GM06990 (cell line): ENCODE results near the gene RAB9B.

Experiments used
- DNase-seq: peaks from one replicate; pipeline ENCODE4 v3.0.0-alpha.2; 2011; ENCODE audit not compliant: insufficient read length; ENCODE audit errors: extremely low read depth
- H3K27me3 ChIP-seq: replicated peaks from 2 replicates; pipeline ENCODE4 v1.6.0; 2011; ENCODE audit warnings: low read length; ENCODE audit not compliant: control insufficient read depth, insufficient read depth
- H3K36me3 ChIP-seq: 2 replicates; pipeline ENCODE4 v1.5.1; 2011; ENCODE audit warnings: low read length; ENCODE audit not compliant: control insufficient read depth, insufficient read depth
- H3K4me3 ChIP-seq: replicated peaks from 2 replicates; pipeline ENCODE4 v1.5.1; 2011; ENCODE audit warnings: low read depth, mild to moderate bottlenecking, control low read depth, low read length
- TF ChIP-seq, protein P1 (sequence below): IDR thresholded peaks from 2 replicates; pipeline ENCODE4 v1.5.1; 2011; ENCODE audit warnings: low read length, control low read depth, mild to moderate bottlenecking, inconsistent platforms; ENCODE audit not compliant: insufficient read depth, poor library complexity, severe bottlenecking

Gene RAB9B

DNA sequence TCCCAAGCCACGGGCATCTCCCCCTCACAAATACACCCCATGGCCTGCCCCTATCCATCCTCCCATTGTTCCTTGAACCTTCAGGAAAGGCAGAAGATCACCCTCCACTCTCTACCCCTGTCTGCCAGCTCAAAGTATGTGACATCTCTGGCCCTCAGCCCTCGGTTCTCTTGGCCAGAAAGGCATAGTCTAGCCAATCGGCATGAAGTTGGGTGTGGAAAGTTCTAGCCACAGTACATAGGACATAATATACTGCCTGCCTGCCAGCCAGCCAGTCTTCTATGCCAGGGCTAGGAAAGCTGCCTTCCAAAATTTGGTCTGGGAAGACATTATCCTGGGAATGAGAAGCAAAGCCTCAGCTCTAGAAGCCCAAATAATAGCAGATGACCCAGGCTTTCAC, 58.6 kb downstream of the RAB9B start:
- H3K27me3 ChIP-seq = peaks cover 3% of the 10 kb centered on the region; the same call in 1 of the 2 replicates
- H3K4me3 ChIP-seq = no peak overlapping the region
- H3K36me3 ChIP-seq = no peaks in the 10 kb centered on the region
- DNase-seq = no peak
- TF ChIP-seq, protein P1, sequence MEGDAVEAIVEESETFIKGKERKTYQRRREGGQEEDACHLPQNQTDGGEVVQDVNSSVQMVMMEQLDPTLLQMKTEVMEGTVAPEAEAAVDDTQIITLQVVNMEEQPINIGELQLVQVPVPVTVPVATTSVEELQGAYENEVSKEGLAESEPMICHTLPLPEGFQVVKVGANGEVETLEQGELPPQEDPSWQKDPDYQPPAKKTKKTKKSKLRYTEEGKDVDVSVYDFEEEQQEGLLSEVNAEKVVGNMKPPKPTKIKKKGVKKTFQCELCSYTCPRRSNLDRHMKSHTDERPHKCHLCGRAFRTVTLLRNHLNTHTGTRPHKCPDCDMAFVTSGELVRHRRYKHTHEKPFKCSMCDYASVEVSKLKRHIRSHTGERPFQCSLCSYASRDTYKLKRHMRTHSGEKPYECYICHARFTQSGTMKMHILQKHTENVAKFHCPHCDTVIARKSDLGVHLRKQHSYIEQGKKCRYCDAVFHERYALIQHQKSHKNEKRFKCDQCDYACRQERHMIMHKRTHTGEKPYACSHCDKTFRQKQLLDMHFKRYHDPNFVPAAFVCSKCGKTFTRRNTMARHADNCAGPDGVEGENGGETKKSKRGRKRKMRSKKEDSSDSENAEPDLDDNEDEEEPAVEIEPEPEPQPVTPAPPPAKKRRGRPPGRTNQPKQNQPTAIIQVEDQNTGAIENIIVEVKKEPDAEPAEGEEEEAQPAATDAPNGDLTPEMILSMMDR = no peak
